ENCODE data around the gene NRXN3. TPM values are rescaled to one million over a fixed set of nuclear protein-coding genes. Genes with fewer than 3 reads are reported as not detected.

The NRXN3 gene
- total and polyA plus RNA-seq, 2 of the 4 experiments (the other 2 are of a cell fraction): 4.8 to 25.1 TPM

- TF ChIP-seq USF2 (IDR thresholded peaks at IDR 0.05; ENCODE audit: low read depth, low read length): no peak
Observed at GRCh38 chr14:78566026-78566858, 396.1 kb downstream of the NRXN3 start (continued).

- no peak overlapping the region for H3K27ac ChIP-seq (ENCODE audit: insufficient read depth, low read length)
- H3K4ac ChIP-seq (ENCODE audit: low read depth, low read length): no peak overlapping the region
- in situ Hi-C loops (cut with MboI; ENCODE audit: low sequenced_read_pairs) (no loop called here), intact Hi-C loops (cut with micrococcal nuclease) (loop anchor here (1.0 to 5.0 kb wide), 3 partner anchors 705 to 910 kb away; partner anchors contain the start of gene SNW1), dilution Hi-C loops (cut with HindIII; ENCODE audit: low sequenced_read_pairs, unreplicated experiment) (no loop called here)
- no peaks in the 10 kb centered on the region for H3K9me1 ChIP-seq (ENCODE audit: insufficient read depth, low read length)
- no peak overlapping the region for H3K23ac ChIP-seq (ENCODE audit: low read depth, low read length)
- no peak overlapping the region for H3K56ac ChIP-seq (ENCODE audit: extremely low read depth, insufficient read depth, low read length)
- H3K27me3 ChIP-seq (ENCODE audit: control insufficient read depth, insufficient read depth, low read length): no peaks in the 10 kb centered on the region
- H4K8ac ChIP-seq (ENCODE audit: low read depth in 2 of 2, low read length in 2 of 2): no peak overlapping the region
- no peak overlapping the region for H2BK5ac ChIP-seq (ENCODE audit: low read depth, low read length, poor library complexity, severe bottlenecking)
- H3K4me3 ChIP-seq (ENCODE audit: insufficient read depth, low read depth, low read length): no peak overlapping the region
- no peak overlapping the region for H2AK9ac ChIP-seq (replicated peaks; ENCODE audit: low read depth, low read length, poor library complexity)
- DNase-seq: no peak
- ATAC-seq (ENCODE audit: low read depth): no peak
- H4K20me1 ChIP-seq (ENCODE audit: insufficient read depth, low read length): no peaks in the 10 kb centered on the region
- H4K91ac ChIP-seq (ENCODE audit: insufficient read depth, low read depth, low read length): no peak overlapping the region
- no peaks in the 10 kb centered on the region for H3K36me3 ChIP-seq (ENCODE audit: control insufficient read depth, insufficient read depth, low read length)
- BruUV-seq (replicated peaks): no TSS peak
- no peak overlapping the region for H2AK5ac ChIP-seq (ENCODE audit: low read depth, low read length)
- H2AFZ ChIP-seq (replicated peaks; ENCODE audit: low read length, poor library complexity): no peak overlapping the region
- no peak overlapping the region for H2BK15ac ChIP-seq (ENCODE audit: low read depth, low read length)
- ChIA-PET CTCF (interaction anchor here (1.0 to 2.2 kb wide), 4 partner anchors 26 to 707 kb away, joined by 3 to 10 read pairs (median 3); no protein-coding TSS in a partner anchor), POLR2A (ENCODE audit: unreplicated experiment) (no interaction called here)
- H3K4me1 ChIP-seq (ENCODE audit: control insufficient read depth, insufficient read depth, low read length): no peaks in the 10 kb centered on the region
- H2BK120ac ChIP-seq (ENCODE audit: low read depth, low read length): no peak overlapping the region
- no peak overlapping the region for H3K18ac ChIP-seq (ENCODE audit: low read depth, low read length)
- H3K9ac ChIP-seq (ENCODE audit: low read depth, low read length): no peak overlapping the region
- H4K5ac ChIP-seq (ENCODE audit: low read depth, low read length): no peak overlapping the region
- H3K14ac ChIP-seq (replicated peaks; ENCODE audit: low read depth, low read length): no peak overlapping the region
- H3K4me2 ChIP-seq (ENCODE audit: low read depth, low read length): no peak overlapping the region
- H3K9me3 ChIP-seq (ENCODE audit: control insufficient read depth, insufficient read depth, low read length): peaks cover 3% of the 10 kb centered on the region; the same call in 1 of the 2 replicates
- no peaks in the 10 kb centered on the region for H3K79me1 ChIP-seq (ENCODE audit: low read depth in 1 of 2, low read length in 2 of 2)
- no peak overlapping the region for H2BK20ac ChIP-seq (ENCODE audit: low read depth, low read length)
- TF ChIP-seq ELK1 (IDR thresholded peaks at IDR 0.05; ENCODE audit: borderline replicate concordance, low read depth, low read length) (no peak), MAFK (IDR thresholded peaks at IDR 0.05; ENCODE audit: low read depth, low read length) (no peak), BHLHE40 (IDR thresholded peaks at IDR 0.05; ENCODE audit: low read depth, low read length) (no peak), FOS (IDR thresholded peaks at IDR 0.05; ENCODE audit: low read depth, low read length) (no peak), SMC3 (IDR thresholded peaks at IDR 0.05; ENCODE audit: low read depth, low read length) (no peak), RFX5 (IDR thresholded peaks at IDR 0.05; ENCODE audit: low read depth, low read length) (no peak), POLR2A (IDR thresholded peaks at IDR 0.05; ENCODE audit: low read depth, low read length) (no peak), CEBPB (IDR thresholded peaks at IDR 0.05; ENCODE audit: low read depth, low read length) (no peak), RCOR1 (IDR thresholded peaks at IDR 0.05; ENCODE audit: insufficient replicate concordance, low read length) (no peak), MXI1 (IDR thresholded peaks at IDR 0.05; ENCODE audit: borderline replicate concordance, low read depth, low read length) (no peak), USF2 (IDR thresholded peaks at IDR 0.05; ENCODE audit: low read depth, low read length) (no peak), RAD21 (IDR thresholded peaks at IDR 0.05; ENCODE audit: low read length) (no peak), MAZ (IDR thresholded peaks at IDR 0.05; ENCODE audit: borderline replicate concordance, low read depth, low read length) (no peak), CHD1 (IDR thresholded peaks at IDR 0.05; ENCODE audit: low read depth, low read length) (no peak)
Observed at GRCh38 chr14:78566859-78567172, 396.6 kb downstream of the NRXN3 start.

All from IMR-90 (cell line).